ENCODE data around the gene IFITM5. TPM values are rescaled to one million over a fixed set of nuclear protein-coding genes. Genes with fewer than 3 reads are reported as not detected.

Gene IFITM5
- total and polyA plus RNA-seq, 2 donors (not counting 1 experiment from before 2014, with no cell fraction given): not detected

- CTCF ChIA-PET: interaction anchor here (0.6 to 2.8 kb wide), 10 partner anchors 8 to 91 kb away, joined by 3 to 16 read pairs (median 4); no protein-coding TSS in a partner anchor
- H3K4me3 Mint-ChIP-seq: peak overlapping the region; percentile 44
- H4K20me1 ChIP-seq (ENCODE audit: control insufficient read depth, insufficient read depth, low read length, poor library complexity, severe bottlenecking): no peaks in the 10 kb centered on the region
Observed at GRCh38 chr11:257766-258493, 41.4 kb downstream of the IFITM5 start.

More at GRCh38 chr11:257766-258493, 41.4 kb downstream of the IFITM5 start:
- Histone ChIP-seq H3K4me1 (ENCODE audit: control insufficient read depth in 2 of 2, insufficient read depth in 2 of 2, low read length in 2 of 2) (peaks cover 17 to 22% of the 10 kb centered on the region in 2 donors), H3K4me3 (ENCODE audit: control extremely low read depth in 1 of 5, extremely low read depth in 1 of 5, insufficient read depth in 1 of 5, low read depth in 2 of 5, low read length in 4 of 5) (no peak overlapping the region), H3K4me2 (replicated peaks; ENCODE audit: low read depth, low read length, poor library complexity, severe bottlenecking) (peak overlapping the region; percentile 38), H3K79me2 (ENCODE audit: control insufficient read depth, insufficient read depth, low read length) (no peaks in the 10 kb centered on the region), H2AFZ (ENCODE audit: insufficient read depth, low read depth, low read length, poor library complexity, severe bottlenecking) (peak overlapping the region; percentile 59), H3K9me3 (ENCODE audit: control extremely low read depth in 1 of 3, control insufficient read depth in 2 of 3, insufficient read depth in 1 of 3, low read length in 2 of 3) (peaks cover 2 to 11% (median 4%) of the 10 kb centered on the region in 3 donors), H3K27me3 (replicated peaks in 1 of 4; ENCODE audit: control extremely low read depth in 1 of 4, control insufficient read depth in 3 of 4, insufficient read depth in 4 of 4, low read length in 3 of 4) (no peaks in the 10 kb centered on the region), H3K9ac (ENCODE audit: low read length) (no peak overlapping the region), H3K36me3 (replicated peaks in 1 of 2; ENCODE audit: control extremely low read depth in 1 of 2, control insufficient read depth in 1 of 2, extremely low read depth in 1 of 2, insufficient read depth in 2 of 2, low read length in 1 of 2) (peaks cover 0 to 6% of the 10 kb centered on the region in 2 experiments), H3K27ac (ENCODE audit: low read length in 2 of 2) (no peak overlapping the region)
- H3K9me3 Mint-ChIP-seq (ENCODE audit: insufficient read depth): peaks cover 5% of the 10 kb centered on the region
- WGBS (ENCODE audit: insufficient coverage): 87% methylated on average over 13 of the region's 15 CpGs
- H3K27ac Mint-ChIP-seq: peak overlapping the region; percentile 78
- intact Hi-C loops (cut with micrococcal nuclease): no loop called here
- POLR2A ChIA-PET: interaction anchor here (0.6 to 2.3 kb wide), 7 partner anchors 9 to 97 kb away, joined by 3 to 34 read pairs (median 3); partner anchors contain the start of genes PSMD13 and SIRT3
- peak; percentile 36 for ATAC-seq (ENCODE audit: low read depth)
- peaks cover 33% of the 10 kb centered on the region for H3K4me1 Mint-ChIP-seq
- no peak for TF ChIP-seq EZH2 (IDR thresholded peaks at IDR 0.05; ENCODE audit: borderline replicate concordance, insufficient read depth, low read depth, low read length, poor library complexity, severe bottlenecking)
- no peak for TF ChIP-seq CTCF (IDR thresholded peaks at IDR 0.05)
- H3K27me3 Mint-ChIP-seq: no peaks in the 10 kb centered on the region
- DNase-seq: no peak
